Measurements from ENCODE around the gene LOX.
"Not testable (repeated sequence)": the region's sequence is repeated elsewhere in the genome, so short reads cannot be mapped to it uniquely, and the experiment has no call there.

LOX gene

GRCh38 chr5:122099060-122099790, 21.2 kb upstream of the LOX start:
- no peak for DNase-seq (ENCODE audit: low read depth in 2 of 2, low spot score in 1 of 2)

- DNase-seq (ENCODE audit: low read depth in 2 of 2, low spot score in 1 of 2): no peak
Observed at GRCh38 chr5:122097391-122097790, 19.3 kb upstream of the LOX start.

DNA sequence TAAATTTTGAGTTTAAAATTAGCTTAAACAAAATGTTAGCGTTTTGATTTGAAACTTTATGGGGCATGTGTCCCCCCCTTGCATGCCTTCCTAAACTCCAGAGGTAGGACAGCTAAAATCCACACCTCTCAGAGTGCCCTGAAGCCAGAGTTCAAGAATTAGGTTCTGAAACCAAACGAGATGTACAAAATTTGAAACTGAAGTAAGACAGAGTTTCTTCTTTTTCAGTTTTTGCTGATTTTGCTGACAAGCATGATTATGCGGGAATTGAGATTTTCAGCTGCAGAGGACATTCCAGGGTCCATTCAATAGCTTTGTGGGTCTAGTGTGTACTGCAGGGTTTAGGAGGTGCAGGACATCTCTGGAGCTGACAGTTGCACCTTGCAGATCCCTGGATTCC, 17.1 kb upstream of the LOX start:
- DNase-seq (ENCODE audit: low read depth in 2 of 2, low spot score in 1 of 2): no peak

- DNase-seq (ENCODE audit: low read depth in 2 of 2, low spot score in 1 of 2): not testable (repeated sequence)
Observed at GRCh38 chr5:122094251-122094650, 16.2 kb upstream of the LOX start.

- no peak for DNase-seq (ENCODE audit: low read depth in 2 of 2, low spot score in 1 of 2)
Observed at GRCh38 chr5:122093415-122094180, 15.5 kb upstream of the LOX start.

- DNase-seq (ENCODE audit: low read depth in 2 of 2, low spot score in 1 of 2): no peak
Observed at GRCh38 chr5:122091936-122092600, 14.0 kb upstream of the LOX start.

DNA sequence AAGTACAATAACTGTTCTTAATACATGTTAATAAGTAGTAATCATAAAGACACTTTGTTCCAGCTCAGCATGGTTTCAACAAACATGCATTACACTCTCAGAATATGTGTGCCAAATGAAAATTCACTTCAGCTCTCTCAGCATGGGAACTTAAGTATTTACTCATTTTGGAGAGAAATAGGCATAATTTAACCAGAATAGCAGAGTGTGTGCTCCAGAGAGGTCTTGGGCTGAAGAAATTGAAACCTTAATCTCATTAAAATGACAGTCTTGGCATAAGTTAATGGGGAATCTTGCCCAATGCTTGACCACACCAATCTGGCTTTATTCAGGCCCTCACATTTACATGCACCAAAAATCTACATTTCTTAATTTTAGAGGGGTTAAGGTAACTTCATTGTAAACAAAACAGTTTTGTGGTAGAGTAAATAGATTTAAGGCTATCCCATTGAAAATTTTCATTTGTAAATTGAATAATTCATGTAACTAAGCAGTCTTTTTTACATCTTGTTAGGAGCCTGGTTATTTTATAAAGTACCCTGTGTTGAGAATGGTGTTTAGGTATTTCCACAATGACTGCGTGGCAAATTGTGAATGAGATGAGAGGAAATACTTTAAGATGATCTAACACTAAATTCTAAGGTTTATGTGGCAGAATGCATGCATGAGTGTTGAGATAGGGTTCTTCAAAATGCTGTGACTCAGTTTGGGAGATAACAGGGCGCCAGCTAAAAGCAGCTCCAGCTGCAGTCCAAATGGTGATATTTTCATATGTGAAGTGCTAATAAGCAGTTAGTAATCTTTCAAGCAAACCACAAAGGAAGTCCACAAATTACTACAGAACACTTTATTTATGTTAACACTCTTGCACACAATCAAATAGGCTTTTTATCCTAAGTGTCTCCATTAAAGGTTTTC, 11.3 kb upstream of the LOX start:
- no peak for DNase-seq (ENCODE audit: low read depth in 2 of 2, low spot score in 1 of 2)

- DNase-seq (ENCODE audit: low read depth in 2 of 2, low spot score in 1 of 2): no peak
Observed at GRCh38 chr5:122085041-122085440, 7.0 kb upstream of the LOX start.

- no peak for DNase-seq (ENCODE audit: low read depth in 2 of 2, low spot score in 1 of 2)
Observed at GRCh38 chr5:122083535-122083934, 5.5 kb upstream of the LOX start.

GRCh38 chr5:122081541-122081940, 3.5 kb upstream of the LOX start:
- no peak for DNase-seq (ENCODE audit: low read depth in 2 of 2, low spot score in 1 of 2)

DNA sequence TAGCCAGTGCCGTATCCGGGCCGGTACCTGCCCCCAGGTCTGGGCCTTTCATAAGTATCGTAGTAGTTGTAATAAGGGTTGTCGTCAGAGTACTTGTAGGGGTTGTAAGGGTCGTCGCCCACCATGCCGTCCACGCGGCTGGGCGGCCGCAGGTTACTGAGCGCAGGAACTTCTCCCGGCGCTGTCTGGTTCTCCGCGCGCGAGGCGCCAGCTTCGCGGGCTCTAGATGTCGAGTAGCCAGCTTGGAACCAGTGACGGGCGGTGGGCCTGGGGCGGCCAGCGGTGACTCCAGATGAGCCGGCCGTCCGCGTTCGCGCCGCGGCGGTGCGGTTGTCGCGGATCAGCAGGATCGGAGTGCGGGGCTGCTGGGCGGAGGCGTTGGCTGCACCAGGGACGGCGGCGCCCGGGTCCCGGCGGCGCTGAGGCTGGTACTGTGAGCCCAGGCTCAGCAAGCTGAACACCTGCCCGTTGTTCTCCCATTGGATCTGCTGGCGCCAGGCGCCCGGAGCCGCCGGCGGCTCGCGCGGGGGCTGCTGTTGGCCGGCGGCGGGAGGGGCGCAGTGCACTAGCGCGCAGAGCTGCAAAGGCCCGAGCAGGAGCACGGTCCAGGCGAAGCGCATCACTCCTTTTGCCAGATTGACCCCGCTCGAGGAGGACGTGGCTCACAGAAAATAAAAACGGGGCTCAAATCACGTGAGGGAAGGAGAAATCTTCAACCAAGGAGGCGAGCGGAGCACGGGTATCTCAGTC, 518 bp downstream of the LOX start:
- no peak for DNase-seq (ENCODE audit: low read depth in 2 of 2, low spot score in 1 of 2)

DNA sequence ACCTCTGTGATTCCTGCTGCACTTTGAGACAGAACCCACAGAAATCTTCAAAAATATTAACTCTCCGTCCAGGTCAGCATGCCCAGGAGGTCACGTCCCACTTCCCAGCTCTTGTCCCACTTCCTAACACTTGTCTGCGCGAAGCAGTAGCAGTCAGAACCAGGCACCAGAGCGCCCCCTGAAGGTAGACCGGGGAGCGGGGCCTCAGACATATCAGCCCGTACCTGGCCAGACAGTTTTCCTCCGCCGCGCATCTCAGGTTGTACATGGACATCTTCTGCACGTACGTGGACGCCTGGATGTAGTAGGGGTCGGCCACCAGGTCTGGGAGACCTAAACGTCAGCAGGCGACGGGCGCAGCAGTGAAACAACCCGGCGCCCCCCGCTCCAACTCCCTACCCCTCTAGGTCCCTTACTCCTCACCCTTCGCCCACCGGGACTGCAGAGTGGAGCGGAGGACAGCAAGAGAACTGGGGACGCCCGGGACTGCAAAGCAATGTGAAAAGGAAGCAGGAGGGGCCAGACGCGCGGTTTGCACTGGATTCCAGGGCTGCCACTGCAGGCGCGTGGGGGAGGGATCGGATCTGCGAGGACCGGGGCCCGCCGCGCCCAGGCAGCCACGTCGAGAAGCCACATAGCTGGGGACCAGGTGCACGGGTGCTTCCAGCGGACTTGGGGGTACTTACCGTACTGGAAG, 1.2 kb downstream of the LOX start:
- DNase-seq (ENCODE audit: low read depth in 2 of 2, low spot score in 1 of 2): no peak

GRCh38 chr5:122076050-122076461, 2.0 kb downstream of the LOX start:
- DNase-seq (ENCODE audit: low read depth in 2 of 2, low spot score in 1 of 2): no peak

GRCh38 chr5:122073864-122074263, 4.2 kb downstream of the LOX start:
- DNase-seq (ENCODE audit: low read depth in 2 of 2, low spot score in 1 of 2): no peak

- no peak for DNase-seq (ENCODE audit: low read depth in 2 of 2, low spot score in 1 of 2)
Observed at GRCh38 chr5:122073018-122073417, 5.0 kb downstream of the LOX start.

- DNase-seq (ENCODE audit: low read depth in 2 of 2, low spot score in 1 of 2): no peak
Observed at GRCh38 chr5:122067390-122067789, 10.7 kb downstream of the LOX start.

DNA sequence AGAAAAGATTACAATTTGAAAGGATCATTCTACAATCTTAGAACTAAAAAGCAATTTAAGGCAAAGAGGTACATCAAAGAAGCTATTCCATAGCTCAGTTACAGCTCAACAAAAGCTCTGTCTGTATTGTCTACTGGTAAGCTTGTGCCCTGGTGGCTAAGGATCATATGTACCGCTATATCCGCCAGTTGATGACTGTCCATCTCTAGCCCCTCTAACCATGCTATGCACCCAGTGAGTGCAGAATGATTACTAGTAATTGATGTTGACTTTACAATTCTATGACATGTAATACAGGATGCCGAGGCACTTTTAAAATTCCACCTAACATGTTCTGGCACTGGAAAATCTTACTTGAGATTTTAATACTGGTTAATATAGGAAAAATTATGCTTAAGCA, 13.1 kb downstream of the LOX start:
- no peak for DNase-seq (ENCODE audit: low read depth in 2 of 2, low spot score in 1 of 2)

GRCh38 chr5:122063836-122064235, 14.2 kb downstream of the LOX start:
- no peak for DNase-seq (ENCODE audit: low read depth in 2 of 2, low spot score in 1 of 2)

DNA sequence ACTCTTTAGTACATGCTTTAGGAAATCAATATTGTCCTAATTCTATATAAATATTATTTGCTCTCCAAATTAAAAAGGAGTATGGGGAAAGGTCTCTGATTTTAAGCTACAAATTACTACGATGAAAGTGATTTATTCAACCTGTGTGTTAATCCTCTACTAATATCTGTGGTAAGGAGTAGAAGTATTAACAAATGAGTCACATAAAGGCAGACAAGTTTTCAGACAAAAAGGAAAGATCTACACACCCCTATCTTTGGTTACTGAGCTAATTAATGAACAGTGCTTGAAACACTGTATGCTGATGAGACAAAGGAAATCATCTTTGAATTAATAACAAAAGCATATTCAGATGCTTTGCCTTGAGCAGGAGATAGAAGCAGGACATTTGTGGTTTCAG, 15.9 kb downstream of the LOX start:
- no peak for DNase-seq (ENCODE audit: low read depth in 2 of 2, low spot score in 1 of 2)

GRCh38 chr5:122056913-122057312, 21.1 kb downstream of the LOX start:
- no peak for DNase-seq (ENCODE audit: low read depth in 2 of 2, low spot score in 1 of 2)

All from stimulated activated CD8-positive, alpha-beta memory T cell treated with anti-CD3 and anti-CD28 coated beads, Interleukin-4, amount 100 ng/mL, for 1 hour (primary cell).